LHCN-M2 (cell line): ENCODE measurements around the gene GBX1. TPM values are rescaled to one million over a fixed set of nuclear protein-coding genes. Genes with fewer than 3 reads are reported as not detected.
A peak's percentile ranks its signal among the peaks of the same experiment; 100 is the strongest.

Experiments
- DNase-seq: peaks from one replicate; pipeline ENCODE4 v3.0.0-alpha.2; 2012; ENCODE audit warnings: low read depth
- total RNA-seq: library from RNA; depleted of rRNA; stranded (reverse); fragments of >200 nt; gene quantifications from 2 replicates; pipeline ENCODE4 v1.2.3, GENCODE V29; 2014

GBX1 gene
- total RNA-seq, 1 experiment from 2014 or later, result not detected

DNA sequence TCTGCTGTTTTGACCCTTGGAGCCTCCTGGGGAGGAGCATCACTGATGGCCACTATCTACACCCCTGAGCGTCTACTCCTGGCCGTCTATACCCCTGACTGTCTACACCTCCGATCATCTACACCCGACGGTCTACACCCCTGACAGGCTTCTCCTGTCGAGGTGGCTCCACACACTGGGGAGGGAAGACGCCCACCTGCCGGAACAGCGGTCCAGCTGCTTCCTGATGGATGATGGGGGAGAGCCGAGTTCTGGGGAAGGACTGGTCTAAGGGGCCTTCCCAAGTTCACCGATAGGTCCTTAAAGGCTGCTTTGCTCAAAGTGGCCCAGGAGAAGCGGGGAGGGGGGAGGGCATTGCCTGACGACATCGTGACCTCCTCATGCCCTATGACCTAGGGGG is 39.4 kb downstream of the GBX1 start:
- no peak for DNase-seq

DNA sequence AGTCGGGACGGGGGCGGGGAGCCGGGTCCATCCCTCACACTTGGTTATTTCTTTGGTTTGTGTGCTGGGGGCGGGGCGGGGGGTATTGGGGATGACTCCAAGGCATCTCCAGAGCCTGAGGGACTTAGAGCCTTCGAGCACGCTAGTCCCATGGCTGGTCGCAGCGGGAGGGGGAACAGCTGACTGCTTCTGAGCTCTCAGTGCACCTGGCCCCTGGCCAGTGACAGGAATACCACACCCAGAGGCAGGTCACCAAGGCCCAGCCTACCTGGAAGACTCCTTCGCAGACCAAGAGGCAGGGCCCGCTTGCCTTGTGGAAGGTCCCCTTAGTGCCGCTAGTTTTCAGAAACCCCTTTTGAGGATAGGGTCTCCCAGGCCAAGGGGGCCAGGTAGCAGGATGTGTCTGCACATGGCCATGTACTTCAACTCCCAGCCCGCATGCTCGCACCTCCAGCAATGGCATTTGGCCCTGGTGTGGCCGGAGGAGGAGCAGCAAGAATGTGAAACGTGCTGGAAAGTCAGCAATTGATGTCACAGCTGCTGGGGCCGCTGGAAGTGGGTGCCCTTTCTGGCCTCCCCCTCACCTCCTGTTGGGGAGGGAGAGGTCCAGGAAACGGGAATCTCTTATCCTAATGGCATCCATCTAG is 40.9 kb downstream of the GBX1 start:
- no peak for DNase-seq

DNA sequence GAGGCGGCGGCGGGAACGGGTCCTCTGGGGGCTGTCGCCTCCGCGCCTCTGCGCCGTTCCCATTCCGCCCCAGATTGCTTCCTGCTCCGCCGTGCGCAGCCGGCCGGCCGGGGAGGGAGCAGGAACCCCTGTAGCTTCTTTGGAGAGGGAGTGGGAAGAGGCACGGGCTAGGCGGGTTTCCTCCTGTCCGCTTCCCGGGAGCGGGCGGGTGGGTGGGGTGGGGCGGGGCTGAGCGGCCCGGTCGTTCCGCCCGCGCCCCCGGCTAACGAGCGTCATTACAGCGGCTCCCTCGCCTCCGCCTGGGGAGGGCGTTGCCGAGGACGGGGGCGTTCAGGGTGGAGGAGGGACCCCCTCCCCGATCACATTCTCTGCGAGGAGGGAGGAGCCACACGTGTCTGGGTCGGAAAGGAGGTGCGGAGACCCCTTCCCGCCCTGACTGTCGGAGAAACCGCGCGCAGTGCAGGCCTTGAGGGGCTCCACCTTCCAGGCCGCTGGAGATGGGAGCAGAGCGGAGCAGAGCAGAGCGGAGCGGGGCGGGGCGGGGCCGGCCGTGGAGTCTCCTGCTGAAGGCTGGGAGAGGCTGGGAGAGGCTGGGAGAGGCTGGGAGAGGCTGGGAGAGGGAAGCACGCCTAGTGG is 41.5 kb downstream of the GBX1 start:
- DNase-seq, result no peak

DNA sequence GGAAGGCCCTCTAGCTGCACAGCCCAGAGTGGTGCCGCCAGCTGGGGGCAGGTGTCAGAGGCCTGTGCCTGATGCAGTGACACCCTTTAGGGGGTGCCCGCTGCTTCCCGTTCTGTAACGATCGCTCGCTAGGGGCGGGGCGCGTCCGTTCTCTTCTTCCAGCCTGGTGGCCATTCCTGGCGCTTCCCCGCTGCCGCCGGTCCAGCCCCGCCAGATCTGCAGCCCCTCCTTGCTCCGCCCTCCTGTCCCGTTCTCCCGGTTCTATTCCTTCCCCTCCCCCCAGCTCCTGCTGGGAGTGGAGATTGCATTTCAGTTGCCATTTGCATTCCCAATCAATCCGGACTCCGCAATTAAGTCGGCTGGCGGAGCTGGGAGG is 42.0 kb downstream of the GBX1 start:
- no peak for DNase-seq

DNA sequence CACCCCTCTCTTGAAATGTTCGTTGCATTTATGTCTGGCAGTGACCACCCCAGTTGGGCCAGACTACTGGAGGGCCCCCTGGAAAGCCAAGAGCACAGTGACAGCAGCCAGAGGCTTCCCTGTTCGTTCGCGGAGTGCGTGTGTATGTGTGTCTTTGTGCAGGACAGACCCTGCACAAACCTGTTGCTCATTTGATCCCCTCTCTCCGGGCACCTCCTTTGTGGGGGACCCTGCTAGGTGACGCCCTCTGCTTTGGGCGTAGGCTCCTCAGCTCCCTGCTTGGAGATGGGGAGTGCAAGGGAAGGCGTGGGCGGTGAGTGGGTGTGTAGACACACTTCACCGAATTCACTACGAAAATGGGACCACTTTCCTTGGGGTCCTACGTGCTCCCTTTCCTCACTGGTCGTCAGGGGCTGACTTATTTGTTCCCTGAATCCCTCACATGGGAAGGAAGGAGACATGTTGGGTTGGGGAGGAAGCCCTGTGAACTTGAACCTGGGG is 42.5 kb downstream of the GBX1 start:
- no peak for DNase-seq

DNA sequence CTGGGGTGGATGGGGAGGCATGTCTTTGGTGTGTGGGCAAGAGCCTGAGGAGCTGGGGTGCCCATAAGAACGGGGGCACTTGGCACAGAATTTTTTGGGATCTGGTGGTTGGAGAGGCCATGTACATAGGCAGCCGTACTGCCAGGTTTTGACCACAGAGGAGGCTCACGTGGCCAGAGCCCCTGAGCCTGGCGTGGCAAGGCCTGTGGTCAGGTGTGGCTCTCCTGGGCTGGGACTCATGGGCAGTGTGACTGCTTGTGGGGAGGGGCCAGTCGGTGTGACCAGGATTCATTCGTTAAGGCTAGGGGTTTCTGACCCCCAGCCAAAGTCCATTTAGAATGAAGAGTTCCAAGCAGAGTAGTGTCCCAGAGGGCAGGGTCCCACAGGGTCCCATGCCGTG is 43.0 kb downstream of the GBX1 start:
- DNase-seq, result no peak

DNA sequence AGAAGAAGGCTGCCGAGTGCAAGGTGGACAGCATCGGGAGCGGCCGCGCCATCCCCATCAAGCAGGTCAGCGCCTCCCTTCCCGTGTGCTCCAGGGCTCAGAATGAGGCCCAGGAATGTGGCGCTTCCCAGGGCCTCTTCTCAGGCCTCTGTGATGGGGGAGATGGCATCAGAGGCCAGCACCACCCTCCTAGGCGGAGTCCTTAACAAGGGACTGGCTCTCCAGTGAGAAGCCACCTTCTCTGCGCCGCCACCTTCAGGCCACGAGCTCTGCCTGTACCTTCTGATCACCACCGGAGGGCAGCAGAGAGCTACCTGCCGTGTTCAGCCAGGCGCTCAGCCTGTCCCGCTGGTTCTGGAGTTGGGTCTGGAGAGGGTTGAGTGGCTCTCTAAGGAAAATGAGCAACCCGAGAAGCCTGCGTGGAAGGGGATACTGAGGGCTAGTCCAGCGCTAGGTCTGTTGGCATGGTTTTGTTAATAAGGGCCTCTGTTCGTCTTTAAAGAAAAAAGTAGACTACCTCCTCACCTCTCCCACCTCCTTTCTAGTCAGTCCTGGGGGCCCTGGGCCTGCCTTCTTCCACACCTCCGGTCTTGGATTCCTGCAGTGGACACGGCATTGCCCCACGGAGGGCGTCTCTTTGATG is 43.6 kb downstream of the GBX1 start:
- peak; percentile 70 for DNase-seq

DNA sequence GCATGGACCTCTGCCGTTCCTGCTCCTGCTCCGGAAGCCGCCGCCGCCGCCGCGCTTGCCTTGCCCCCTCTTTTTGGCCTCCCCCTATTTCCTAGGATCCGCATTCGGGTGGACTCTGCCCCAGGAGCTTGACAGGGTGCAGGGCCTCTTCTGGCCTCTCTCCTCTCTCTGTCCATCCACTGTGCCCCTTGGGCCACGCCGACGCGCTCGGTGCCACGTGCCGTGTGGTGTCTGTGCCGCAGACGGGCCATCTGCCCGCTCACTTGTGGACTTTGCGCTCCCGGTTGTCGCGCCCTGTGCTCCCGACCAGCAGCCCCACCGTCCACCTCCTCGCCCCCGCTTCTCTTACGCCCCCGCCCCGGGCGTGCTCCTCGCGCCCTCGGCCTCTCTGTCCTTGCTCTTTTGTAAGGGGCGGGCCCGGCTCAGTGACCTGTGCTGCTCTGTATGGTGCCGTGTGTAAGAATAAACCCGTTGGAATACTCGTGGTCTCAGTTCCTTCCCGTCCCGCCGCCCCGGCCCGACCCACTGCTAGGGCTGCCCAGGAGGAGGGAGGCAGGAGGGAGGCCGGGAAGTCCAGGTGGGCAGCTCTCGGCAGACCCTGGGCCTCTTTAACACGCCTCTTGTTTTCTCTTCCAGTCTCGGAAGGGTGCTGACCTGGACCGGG is 44.2 kb downstream of the GBX1 start:
- no peak for DNase-seq

DNA sequence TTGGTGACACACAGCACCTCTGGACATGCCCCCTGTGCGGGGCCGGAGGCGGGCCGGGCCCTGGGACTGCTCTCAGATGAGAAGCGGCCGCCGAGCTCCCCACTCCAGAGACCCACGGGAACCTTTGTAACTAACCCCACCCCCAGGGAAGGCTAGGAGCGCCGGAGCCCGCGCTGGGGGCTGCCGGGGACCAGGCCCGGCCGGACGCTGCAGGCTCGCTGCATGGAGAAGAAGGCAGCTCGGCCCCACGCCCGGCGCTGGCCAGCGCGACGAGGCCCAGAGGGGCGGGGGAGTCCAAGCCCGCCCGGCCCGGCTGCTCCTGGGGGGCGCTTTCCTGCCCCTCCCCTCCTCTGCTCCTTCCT is 44.7 kb downstream of the GBX1 start:
- no peak for DNase-seq

DNA sequence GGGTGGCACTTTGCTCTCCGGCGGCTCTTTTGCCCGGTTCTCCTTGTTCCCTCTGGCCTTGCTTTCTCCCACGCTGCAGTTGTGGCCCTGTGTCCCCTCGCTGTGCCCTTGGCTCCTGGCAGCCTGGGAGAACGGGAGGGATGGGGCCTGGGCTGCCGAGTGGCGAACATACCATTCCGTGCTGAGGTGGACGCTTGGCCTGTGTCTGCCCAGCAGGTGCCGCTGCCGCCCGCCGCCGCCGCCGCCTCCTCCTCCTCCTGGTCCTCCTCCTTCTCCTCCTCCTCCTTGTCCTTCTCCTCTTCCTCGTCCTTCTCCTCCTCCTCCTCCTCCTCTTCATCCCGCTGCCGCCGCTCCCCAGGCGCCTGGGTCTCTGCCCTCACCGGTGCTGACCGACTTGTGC is 45.2 kb downstream of the GBX1 start:
- DNase-seq, result no peak

DNA sequence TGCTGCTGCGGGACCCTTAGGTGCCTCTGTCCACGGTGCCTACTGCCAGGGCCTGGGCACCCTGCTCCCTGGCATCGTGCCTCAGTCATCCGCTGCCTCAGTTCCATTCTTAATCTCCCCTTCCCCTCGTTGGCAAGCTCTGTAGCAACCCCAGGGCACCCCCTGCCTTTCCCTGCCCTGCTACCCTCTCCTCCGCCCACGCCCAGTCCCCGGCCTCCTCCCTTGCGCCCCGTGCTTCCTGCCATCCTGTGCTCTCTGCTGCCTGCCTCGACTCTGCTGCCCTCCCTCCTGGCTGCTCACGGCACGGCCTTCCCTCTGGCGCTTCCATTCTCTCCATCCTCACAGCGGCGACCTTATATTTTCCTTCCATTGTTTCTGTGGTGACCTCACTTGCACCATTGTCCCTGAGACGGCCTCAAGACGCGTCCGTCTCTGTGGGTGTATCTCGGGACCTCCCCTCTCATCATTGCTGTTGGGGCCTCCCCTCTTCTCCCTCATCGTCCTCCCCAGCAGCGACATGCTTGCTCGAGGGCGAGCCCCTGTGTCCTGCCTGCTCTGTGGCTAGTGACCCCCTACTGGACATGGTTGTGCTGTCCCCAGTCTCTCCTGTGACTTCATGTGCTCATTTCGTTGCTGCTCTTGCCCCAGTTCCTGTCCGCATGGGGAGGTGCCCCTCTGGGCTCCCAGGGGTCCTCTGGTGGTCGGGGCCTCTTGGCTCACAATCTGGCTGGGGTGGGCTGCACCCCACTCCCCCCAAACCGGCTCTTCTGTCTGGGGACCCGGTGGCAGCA is 45.9 kb downstream of the GBX1 start:
- DNase-seq, result no peak

DNA sequence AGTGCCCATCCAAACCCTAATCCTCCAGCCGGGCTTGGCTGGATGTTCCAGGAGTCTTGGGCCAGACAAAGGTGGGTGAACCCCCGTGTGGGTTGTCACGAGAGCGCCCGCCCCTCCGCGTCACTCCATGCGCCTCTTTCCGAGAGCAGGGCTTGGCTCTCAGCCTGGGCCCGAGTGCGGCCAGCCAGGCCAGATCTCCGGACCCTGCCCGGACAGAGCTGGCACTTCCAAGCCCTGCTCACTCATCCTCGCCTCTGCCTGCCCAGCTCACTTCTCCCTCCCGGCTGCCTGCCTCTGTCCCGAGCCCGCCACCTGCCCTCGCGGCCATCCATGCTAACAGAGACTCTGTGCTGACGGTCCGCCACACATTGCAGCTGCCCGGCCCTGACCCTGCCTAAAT is 46.6 kb downstream of the GBX1 start:
- no peak for DNase-seq

DNA sequence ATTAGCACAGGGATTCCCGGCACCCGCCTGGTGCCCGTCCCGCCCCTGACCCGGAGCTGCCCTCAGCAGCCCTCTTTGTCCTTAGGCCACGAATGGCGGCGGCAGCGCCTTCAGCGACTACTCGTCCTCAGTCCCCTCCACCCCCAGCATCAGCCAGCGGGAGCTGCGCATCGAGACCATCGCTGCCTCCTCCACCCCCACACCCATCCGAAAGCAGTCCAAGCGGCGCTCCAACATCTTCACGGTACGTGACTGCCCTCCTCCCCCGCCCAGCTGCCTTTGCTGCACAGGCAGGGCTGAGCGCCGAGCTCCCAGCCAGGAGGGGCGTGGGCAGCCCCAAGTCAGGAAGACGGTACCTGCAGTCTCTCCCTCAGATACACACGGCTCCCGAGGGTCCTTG is 47.6 kb downstream of the GBX1 start:
- DNase-seq, result no peak

DNA sequence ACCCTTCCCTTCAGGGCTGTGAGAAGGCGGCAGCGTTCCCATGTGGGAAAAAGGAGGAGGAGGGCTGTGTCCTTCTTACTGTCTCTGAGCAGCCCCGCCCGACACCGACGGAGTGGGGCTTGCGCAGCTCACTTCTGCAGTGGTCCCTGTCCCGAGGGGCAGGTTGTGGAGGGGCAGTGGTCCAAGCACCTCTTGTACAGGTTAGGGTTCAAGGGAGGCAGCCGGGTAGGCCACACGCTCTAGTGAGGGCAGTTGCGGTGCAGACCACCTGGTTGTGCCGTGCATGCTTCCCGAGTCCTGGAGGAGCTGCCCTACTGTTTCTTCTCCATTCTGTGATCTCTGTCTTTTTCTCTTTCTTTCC is 48.5 kb downstream of the GBX1 start:
- DNase-seq, result no peak

DNA sequence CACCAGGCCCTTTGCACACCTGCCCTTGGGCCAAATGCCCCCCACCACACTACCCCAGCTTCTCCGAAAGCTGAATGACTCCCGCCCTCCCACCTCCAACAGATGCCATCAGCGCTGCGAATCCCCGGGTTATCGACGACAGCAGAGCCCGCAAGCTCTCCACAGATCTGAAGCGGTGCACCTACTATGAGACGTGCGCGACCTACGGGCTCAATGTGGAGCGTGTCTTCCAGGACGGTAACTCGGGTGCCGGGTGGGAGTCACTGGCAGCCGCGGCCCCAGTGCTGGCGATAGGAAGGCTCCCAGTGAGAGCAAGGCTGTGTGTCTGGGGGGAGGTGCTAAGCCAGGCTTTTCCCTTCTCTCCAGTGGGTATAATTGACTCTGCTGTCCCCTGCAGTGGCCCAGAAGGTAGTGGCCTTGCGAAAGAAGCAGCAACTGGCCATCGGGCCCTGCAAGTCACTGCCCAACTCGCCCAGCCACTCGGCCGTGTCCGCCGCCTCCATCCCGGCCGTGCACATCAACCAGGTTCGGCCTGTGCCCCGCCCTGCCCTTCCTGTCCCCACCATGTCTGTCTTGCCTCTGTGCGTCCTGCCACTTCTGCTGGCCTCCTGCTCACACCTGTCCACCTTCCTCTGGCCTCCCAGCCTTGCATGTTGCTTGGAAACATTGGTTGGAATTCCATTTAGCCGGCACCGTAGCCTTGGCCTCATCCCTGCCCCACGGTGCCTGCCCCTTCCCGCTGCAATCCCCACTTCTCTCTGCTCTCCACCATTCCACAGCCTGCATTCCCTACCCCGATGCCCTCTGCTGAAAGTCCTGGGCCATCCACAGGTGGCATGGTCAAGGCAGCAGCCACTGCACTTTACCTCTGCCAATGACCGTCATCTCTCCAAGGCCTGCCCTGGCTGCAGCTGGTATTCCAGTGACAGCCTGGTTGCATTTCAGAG is 49.1 kb downstream of the GBX1 start:
- DNase-seq, result no peak

DNA sequence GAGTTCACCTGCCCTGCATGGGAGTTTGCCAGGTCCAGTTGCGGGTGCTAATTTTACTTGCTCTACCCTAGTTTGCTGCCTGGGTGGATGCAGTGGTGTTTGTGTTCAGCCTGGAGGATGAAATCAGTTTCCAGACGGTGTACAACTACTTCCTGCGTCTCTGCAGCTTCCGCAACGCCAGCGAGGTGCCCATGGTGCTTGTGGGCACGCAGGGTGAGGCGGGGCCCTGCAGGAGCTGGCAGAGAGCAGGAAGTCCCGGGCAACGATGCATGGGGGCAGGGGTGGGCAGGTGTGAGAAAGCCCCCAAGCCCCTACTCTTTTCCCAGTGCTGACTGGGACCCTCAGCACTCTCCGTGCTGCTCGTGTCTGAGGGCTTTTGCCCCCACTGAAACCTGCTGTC is 49.9 kb downstream of the GBX1 start:
- no peak for DNase-seq

DNA sequence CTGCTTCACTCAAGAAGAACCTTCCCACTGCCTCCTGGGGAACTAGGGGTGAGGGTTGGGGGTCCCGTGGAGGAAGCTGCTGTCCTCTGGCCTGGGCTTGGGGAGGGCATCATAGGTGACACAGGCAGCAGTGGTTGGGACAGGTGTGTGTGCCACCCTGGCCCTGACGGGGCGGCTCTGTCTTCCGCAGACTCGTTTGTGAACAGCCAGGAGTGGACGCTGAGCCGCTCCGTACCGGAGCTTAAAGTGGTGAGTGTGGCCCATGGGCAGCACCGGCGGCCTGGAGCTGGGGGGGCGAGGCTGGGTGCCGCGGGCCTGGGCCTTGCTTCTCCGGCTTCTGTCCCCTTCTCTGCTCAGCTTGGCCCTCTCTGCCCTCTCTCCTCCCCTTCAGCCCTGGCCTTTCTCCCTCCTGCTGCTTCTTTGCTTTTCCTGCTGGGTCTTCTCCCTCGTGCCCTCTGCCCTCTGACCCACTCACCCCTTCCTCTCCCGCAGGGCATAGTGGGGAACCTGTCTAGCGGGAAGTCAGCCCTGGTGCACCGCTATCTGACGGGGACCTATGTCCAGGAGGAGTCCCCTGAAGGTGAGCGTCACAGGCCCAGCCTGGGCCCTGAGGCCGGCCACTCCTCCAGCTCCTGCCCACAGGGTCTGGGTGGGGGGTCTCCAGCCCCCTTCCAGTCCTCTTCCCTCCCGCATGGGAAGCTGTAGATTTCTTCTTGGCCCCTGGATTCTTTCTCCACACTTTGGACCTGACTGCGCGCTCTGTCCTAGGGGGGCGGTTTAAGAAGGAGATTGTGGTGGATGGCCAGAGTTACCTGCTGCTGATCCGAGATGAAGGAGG is 50.7 kb downstream of the GBX1 start:
- DNase-seq, result no peak

DNA sequence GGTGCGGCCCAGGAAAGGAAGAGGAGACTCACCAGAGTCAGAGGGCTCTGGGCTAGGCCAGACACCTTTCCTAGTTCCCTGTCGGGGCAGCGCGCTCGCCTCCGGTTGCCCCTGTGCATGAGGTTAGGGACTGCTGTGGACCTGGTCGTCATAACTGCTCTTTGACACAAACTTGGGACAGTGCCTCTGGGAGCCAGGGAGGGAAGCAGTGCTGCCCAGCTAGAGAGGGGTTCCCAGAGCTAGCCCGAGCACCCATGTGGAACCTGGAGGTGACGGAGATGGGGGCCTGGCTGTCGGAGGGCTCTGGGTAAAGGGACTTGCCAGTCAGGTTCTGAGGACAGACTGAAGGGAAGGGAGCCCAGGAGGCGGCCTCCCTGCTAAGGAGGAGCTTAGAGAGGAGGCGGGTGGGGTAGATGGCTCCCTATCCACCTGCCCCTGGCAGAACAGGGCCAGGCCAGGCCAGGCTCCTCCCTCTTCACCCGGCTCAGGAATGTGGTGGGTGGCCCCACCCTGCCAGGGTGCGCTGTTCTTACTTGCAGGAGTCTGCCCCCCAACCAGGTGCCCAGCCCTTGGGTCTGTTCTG is 51.6 kb downstream of the GBX1 start:
- no peak for DNase-seq

DNA sequence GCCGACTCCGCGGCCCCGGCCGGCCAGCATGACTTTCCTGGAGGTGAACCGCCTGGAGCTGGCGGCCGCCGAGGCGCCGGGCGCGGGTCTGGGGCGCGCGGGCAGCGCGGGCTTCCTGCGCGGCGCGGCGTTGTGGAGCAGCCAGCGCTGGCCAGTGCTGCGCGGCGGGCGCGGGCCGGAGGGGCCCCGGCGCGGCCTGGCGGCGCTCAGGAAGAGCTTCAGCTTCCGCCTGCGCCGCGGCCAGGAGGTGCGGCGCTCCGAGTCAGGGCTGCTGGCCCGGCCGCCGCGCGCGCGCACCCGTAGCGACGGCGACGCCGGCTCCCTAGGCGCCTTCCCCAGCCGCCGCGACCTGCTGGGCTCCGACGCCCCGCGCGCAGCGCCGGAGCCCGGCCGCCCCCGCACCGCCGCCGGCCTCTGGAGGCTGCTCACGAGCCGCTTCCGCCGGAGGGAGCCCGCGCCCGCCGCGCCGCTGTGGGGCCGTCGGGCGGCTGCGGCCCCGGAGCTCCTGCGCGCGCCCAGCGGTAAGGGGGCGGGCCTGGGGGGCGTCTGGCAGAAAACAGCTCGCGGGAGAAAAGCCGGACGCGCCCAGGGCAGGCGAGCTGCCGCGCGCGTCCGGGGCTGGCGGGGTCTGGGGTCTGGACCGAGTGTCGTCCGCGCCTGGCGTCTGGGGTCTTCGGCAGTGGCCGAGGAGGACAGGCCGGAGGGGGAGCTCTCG is 52.2 kb downstream of the GBX1 start:
- DNase-seq, result no peak
